Astrocyte (in vitro differentiated cells and primary cell): ENCODE data around the gene UVRAG.

Experiments used
- EZH2 ChIP-seq: IDR thresholded peaks from 2 replicates; pipeline ENCODE4 v1.6.1; 2012; ENCODE audit warnings: mild to moderate bottlenecking, low read length, inconsistent platforms; ENCODE audit not compliant: insufficient read depth
- TF ChIP-seq, protein P1 (sequence below): IDR thresholded peaks from 2 replicates; pipeline ENCODE4 v1.5.1; 2011; ENCODE audit warnings: low read depth, mild to moderate bottlenecking, inconsistent platforms, low read length, moderate library complexity; ENCODE audit not compliant: insufficient read depth

DNA sequence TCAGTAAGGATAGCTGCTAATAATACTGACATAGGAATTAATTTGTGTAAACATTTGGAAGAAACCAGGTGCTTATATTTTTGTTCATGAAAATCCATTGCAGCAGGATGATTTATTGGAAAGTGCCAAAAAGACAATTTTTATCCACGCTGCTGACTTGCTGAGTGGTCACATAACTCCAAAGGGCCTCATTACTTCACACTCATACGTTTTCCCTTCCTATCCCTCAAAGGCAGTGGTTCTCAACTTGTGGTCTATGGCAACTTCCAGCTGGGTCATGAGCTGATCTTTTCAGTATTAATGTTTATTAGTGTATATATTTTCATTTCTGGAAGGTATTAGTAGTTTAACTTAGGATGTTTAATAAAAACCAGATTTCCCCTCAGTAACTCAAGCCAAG, 178.1 kb downstream of the UVRAG start:
- TF ChIP-seq, protein P1, sequence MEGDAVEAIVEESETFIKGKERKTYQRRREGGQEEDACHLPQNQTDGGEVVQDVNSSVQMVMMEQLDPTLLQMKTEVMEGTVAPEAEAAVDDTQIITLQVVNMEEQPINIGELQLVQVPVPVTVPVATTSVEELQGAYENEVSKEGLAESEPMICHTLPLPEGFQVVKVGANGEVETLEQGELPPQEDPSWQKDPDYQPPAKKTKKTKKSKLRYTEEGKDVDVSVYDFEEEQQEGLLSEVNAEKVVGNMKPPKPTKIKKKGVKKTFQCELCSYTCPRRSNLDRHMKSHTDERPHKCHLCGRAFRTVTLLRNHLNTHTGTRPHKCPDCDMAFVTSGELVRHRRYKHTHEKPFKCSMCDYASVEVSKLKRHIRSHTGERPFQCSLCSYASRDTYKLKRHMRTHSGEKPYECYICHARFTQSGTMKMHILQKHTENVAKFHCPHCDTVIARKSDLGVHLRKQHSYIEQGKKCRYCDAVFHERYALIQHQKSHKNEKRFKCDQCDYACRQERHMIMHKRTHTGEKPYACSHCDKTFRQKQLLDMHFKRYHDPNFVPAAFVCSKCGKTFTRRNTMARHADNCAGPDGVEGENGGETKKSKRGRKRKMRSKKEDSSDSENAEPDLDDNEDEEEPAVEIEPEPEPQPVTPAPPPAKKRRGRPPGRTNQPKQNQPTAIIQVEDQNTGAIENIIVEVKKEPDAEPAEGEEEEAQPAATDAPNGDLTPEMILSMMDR, result no peak
- no peak for TF ChIP-seq EZH2
